Stimulated activated CD8-positive, alpha-beta memory T cell treated with anti-CD3 and anti-CD28 coated beads, Interleukin-4, amount 100 ng/mL, for 48 hours (primary cell): ENCODE data around the gene C8G.
A peak's percentile ranks its signal among the peaks of the same experiment; 100 is the strongest.

ENCODE experiments used
- DNase-seq: peaks from one replicate; pipeline ENCODE4 v3.0.0-alpha.2; 2020

The C8G gene

DNA sequence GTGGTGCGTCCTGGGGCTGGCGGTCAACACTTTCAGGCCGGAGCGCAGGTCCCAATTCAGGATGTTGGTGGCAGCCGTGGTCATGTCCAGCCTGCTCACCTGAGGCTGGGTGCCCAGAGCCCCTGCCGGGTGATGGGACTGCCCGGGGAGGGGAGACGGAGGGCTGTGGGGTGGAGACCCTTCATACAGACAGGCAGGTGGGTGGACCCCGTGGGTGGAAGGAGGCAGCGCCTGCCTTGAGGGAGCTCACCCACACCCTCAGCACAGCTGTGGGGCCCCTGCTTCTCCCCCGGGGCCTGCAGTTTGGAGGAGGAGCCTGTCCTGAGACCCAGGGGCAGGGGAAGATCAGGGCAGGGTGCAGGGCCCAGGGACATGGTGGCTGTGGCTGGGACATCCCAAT is 25.3 kb downstream of the C8G start:
- DNase-seq = no peak

GRCh38 chr9:136971746-136972145 is 26.7 kb downstream of the C8G start:
- DNase-seq = no peak

- DNase-seq = no peak
Observed at GRCh38 chr9:136972335-136972734, 27.3 kb downstream of the C8G start.

GRCh38 chr9:136972743-136973142 is 27.7 kb downstream of the C8G start:
- DNase-seq = no peak

- no peak for DNase-seq
Observed at GRCh38 chr9:136973618-136974617, 28.9 kb downstream of the C8G start.

- no peak for DNase-seq
Observed at GRCh38 chr9:136974817-136975535, 29.9 kb downstream of the C8G start.

GRCh38 chr9:136975644-136976043 is 30.6 kb downstream of the C8G start:
- DNase-seq = peak; percentile 75

GRCh38 chr9:136977223-136977622 is 32.2 kb downstream of the C8G start, which contains the start of gene PTGDS:
Gene PTGDS (plus strand): TSS chr9:136977504. CDS start chr9:136977579, 75 bp downstream.
- DNase-seq = no peak

- DNase-seq = no peak
Observed at GRCh38 chr9:136977649-136978072, 32.6 kb downstream of the C8G start.

DNA sequence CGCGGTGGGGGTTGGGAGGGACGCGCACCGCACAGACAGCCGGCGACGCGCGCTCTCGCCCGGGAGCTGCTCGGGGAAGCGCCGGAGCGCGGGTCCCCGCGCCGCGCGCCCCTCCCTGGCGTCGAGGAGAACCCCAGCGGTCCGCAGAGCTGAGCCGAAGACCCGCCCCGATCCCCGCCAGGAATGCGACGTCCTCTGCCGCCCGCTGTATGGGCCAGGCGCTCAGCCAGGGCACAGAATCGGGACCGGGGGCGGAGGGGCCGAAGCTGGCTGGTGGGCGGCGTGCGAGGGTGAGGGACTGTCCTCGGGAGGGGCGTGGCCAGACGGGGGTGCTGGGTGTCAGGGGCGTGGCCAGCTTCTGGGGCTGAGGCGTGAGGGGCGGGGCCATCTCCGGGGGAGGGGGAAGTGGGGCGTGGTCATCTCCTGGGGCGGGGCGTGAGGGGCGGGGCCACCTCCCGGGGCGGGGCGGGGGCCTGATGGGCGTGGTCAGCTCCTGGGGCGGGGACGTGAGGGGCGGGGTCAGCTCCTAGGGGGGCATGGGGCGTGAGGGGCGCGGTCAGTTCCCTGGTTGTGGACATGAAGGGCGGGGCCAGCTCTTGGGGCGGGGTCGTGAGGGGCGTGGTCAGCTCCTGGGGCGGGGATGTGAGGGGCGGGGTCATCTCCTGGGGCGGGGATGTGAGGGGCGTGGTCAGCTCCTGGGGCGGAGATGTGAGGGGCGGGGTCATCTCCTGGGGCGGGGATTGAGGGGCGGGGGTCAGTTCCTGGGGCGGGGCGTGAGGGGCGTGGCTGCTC is 33.2 kb downstream of the C8G start:
- DNase-seq = peak; percentile 84

DNA sequence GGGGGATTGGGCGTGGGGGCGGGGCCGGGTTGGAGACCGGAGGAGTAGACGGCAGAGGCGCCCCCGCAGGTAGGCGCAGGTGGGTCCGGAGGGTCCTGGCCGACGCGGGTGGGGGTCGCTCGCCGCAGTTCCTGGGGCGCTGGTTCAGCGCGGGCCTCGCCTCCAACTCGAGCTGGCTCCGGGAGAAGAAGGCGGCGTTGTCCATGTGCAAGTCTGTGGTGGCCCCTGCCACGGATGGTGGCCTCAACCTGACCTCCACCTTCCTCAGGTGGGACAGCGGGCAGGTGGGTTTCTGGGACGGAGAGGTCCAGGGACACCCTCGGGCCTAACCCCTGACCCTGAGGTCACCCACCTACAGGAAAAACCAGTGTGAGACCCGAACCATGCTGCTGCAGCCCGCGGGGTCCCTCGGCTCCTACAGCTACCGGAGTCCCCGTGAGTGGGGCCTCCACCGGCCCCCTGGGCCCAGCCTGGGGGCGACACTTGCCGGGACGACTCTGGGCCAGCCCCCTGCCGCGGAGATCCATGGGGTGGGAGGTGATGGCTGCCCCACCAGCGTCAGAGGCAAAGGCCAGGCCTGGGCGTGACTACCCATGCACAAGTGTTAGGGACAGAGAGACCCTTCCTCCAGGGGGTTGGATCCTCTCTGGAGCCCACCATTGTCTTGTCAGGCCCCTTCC is 34.0 kb downstream of the C8G start:
- no peak for DNase-seq

GRCh38 chr9:136979769-136980587 is 34.9 kb downstream of the C8G start:
- DNase-seq = no peak

- no peak for DNase-seq
Observed at GRCh38 chr9:136980669-136981478, 35.8 kb downstream of the C8G start.

GRCh38 chr9:136981588-136982231 is 36.7 kb downstream of the C8G start:
- no peak for DNase-seq

DNA sequence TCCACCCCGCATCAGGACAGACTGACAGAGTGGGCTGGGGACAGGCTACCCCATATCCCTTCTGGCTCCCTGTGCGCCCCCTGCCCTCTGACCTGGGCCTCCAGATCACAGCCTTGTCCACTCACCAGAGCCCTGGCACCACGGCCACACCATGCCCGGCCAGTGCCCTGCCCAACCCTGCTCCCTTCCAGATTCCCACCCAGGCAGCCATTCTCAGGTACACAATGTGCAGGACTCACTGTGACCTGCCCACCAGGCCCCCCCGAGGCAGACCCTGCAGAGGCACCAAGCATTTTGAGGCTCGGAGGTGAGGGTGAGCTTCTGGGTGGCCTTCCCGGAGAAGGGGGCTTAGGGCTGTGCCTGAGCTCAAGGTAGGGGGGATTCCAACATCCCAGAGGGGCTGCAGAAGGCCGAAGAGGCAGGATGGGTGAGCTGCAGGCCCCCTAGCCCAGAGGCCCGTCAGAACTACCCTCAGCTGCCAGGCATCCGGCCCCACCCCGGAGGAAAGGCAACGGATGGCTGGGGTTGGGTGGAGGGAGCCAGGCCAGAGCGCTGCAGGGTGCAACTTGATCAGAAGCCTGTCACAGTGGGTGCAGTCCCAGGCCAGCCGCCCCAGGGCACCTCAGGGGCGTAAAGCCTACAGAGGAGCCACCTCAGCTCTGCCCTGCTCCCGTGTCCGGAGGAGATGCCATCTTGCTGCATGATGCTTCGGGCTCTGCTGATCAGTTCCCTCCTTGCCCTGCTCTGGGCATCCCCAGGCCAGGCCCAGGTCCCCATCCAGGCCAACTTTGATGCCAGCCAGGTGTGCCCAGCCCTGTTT is 37.4 kb downstream of the C8G start, which contains the start of gene LCNL1:
TSS of gene LCNL1 (plus strand) at position 762 of the 820 bp plus-strand sequence. CDS start 594 bp downstream, outside the sequence.
- DNase-seq = no peak

GRCh38 chr9:136983167-136983566 is 38.1 kb downstream of the C8G start:
- DNase-seq = no peak

GRCh38 chr9:136983656-136984314 is 38.7 kb downstream of the C8G start:
- no peak for DNase-seq

- DNase-seq = no peak
Observed at GRCh38 chr9:136984464-136985026, 39.5 kb downstream of the C8G start.
